GM10248 (cell line): ENCODE measurements around the gene RNF41.

Source experiments
- CTCF ChIA-PET: fragments of 300-600 bp; sonication (Branson Sonifier 250); formaldehyde crosslinking; extraction: SDS; loops from one replicate; lab custom pipeline; 2021; ENCODE audit warnings: antibody characterized with exemption; lab: Yijun Ruan, JAX
- POLR2A ChIA-PET: fragments of 350-650 bp; sonication (Branson Sonifier 250); formaldehyde crosslinking; extraction: SDS; loops from one replicate; lab custom pipeline; 2020; ENCODE audit warnings: antibody characterized with exemption; lab: Yijun Ruan, JAX
- DNase-seq: peaks from one replicate; pipeline ENCODE4 v3.0.0; 2012; ENCODE audit errors: extremely low spot score
- CTCF ChIP-seq: IDR thresholded peaks from 2 replicates; pipeline ENCODE4 v1.5.1; 2012; ENCODE audit warnings: mild to moderate bottlenecking, low read depth; ENCODE audit errors: extremely low read depth, missing control alignments, control extremely low read depth

The RNF41 gene

GRCh38 chr12:56221232-56221756, 428 bp downstream of the RNF41 start:
- peak; percentile 39 for DNase-seq
- ChIA-PET CTCF (interaction anchor here (0.9 to 3.9 kb wide), 26 partner anchors 8 to 483 kb away, joined by 3 to 44 read pairs (median 6); partner anchors contain the start of genes ANKRD52, CNPY2, COQ10A and SMARCC2), POLR2A (interaction anchor here (0.5 to 1.8 kb wide), 12 partner anchors 9 to 480 kb away, joined by 3 to 8 read pairs (median 4); partner anchors contain the start of genes RAB5B, SMARCC2 and STAT2)
- no peak for TF ChIP-seq CTCF

DNA sequence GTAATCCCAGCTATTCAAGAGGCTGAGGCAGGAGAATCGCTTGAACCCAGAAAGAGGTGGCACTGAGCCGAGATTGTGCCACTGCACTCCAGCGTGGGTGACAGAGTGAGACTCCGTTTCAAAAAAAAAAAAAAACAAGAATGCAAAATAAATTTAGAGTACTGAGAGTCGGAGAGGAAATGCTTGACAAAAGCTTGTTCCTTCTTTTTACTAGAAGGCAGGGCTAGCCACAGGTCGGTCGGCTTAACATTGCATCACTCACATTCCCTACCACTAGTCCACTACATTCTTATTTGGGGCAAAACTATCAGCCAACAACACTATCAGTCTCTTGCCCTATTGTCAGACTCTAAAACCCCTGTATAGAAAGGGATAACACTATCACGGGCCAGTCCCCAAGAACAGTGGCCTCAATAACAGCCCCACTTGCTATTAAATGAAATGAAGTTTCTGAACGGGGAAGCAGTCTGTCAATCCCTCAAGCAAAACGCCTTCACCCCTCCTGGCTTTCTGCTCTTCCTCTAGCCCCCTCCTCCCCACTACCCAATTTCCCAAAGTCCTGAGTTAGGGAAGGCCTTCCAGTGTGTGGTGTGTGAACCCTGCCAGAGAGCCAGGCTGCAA, 1.0 kb downstream of the RNF41 start:
- CTCF ChIA-PET, result interaction anchor here (0.7 to 3.9 kb wide), 13 partner anchors 8 to 374 kb away, joined by 3 to 44 read pairs (median 11); partner anchors contain the start of genes ANKRD52 and ZC3H10
- no peak for DNase-seq
- POLR2A ChIA-PET, result interaction anchor here (0.6 to 1.8 kb wide), 5 partner anchors 31 to 479 kb away, joined by 3 to 7 read pairs (median 6); partner anchors contain the start of genes SMARCC2 and STAT2
- no peak for TF ChIP-seq CTCF

GRCh38 chr12:56219840-56220239, 1.9 kb downstream of the RNF41 start:
- TF ChIP-seq CTCF, result no peak
- ChIA-PET POLR2A (no interaction called here), CTCF (interaction anchor here (0.7 to 3.9 kb wide), 3 partner anchors 12 to 102 kb away, joined by 3 to 44 read pairs (median 34); partner anchors contain the start of gene ZC3H10)
- no peak for DNase-seq

GRCh38 chr12:56216461-56216860, 5.3 kb downstream of the RNF41 start:
- CTCF ChIA-PET, result interaction anchor here (0.8 to 1.7 kb wide), 7 partner anchors 9 to 41 kb away, joined by 3 to 15 read pairs (median 4); partner anchors contain the start of gene SMARCC2
- POLR2A ChIA-PET, result no interaction called here
- TF ChIP-seq CTCF, result no peak
- no peak for DNase-seq

DNA sequence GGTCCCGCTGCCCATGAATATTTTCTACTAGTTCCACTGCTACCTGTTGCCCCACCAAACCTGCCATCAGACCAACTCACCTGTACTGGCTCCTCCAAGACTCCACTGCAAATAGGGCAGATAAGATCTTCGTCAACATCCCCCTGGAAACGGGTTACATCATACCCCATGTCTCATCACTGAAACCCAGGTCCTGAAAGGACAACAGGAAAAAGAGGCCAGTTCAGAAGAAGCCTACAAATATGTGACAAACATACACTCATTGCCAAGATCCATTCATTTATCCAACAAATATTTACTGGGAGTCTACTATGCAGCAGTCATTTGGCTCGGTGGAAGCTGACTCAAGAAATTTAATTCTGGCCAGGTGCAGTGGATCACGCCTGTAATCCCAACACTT, 7.8 kb downstream of the RNF41 start:
- no peak for TF ChIP-seq CTCF
- CTCF ChIA-PET, result interaction anchor here (1.0 to 1.9 kb wide), 5 partner anchors 8 to 250 kb away, joined by 3 to 6 read pairs (median 3); partner anchors contain the start of genes RNF41, SMARCC2 and ZC3H10
- DNase-seq, result no peak
- POLR2A ChIA-PET, result interaction anchor here (0.6 to 0.7 kb wide), 2 partner anchors 16 to 484 kb away, joined by 3 to 4 read pairs; partner anchors contain the start of gene SLC39A5

GRCh38 chr12:56212361-56212760, 9.4 kb downstream of the RNF41 start:
- no peak for DNase-seq
- POLR2A ChIA-PET, result no interaction called here
- CTCF ChIA-PET, result interaction anchor here (1.4 to 2.7 kb wide), 3 partner anchors 9 to 23 kb away, joined by 4 to 11 read pairs (median 6); partner anchors contain the start of genes RNF41 and SMARCC2
- TF ChIP-seq CTCF, result no peak
